ENCODE measurements around the gene DLEC1. TPM values are rescaled to one million over a fixed set of nuclear protein-coding genes. Genes with fewer than 3 reads are reported as not detected.
A peak's percentile ranks its signal among the peaks of the same experiment; 100 is the strongest.

Gene DLEC1
- total and polyA plus RNA-seq, 9 of the 15 experiments (the other 6 are each of a cell fraction or from before 2014, with no cell fraction given) = 0.07 to 0.08 TPM; not detected in 7

- TF ChIP-seq TEAD1 (CRISPR knock-in tag; IDR thresholded peaks at IDR 0.05) (peak in 1 of 2 experiments; percentile 14; a peak in 1 of 4 replicates), TAF1 (IDR thresholded peaks at IDR 0.05; ENCODE audit: control insufficient read depth, extremely low read depth, insufficient read depth, low read length, severe bottlenecking) (no peak), ZNF589 (CRISPR knock-in tag; IDR thresholded peaks at IDR 0.05; ENCODE audit: low read depth) (no peak), MYC (IDR thresholded peaks at IDR 0.05; ENCODE audit: low read depth, low read length) (no peak), MYC (CRISPR knock-in tag; IDR thresholded peaks at IDR 0.05; ENCODE audit: borderline replicate concordance, low read depth) (no peak), PML (IDR thresholded peaks at IDR 0.05; ENCODE audit: low read length) (no peak), RBBP5 (IDR thresholded peaks at IDR 0.05; ENCODE audit: borderline replicate concordance, insufficient read depth, low read length, poor library complexity, severe bottlenecking) (peak; percentile 64), ZNF639 (CRISPR knock-in tag; conservative IDR thresholded peaks at IDR 0.05 in 1 of 2, IDR thresholded peaks at IDR 0.05 in 1 of 2) (no peak), ILK (tag; IDR thresholded peaks at IDR 0.05; ENCODE audit: borderline replicate concordance, low read depth) (no peak), XRCC5 (IDR thresholded peaks at IDR 0.05; ENCODE audit: low read depth, low read length) (no peak), MTA3 (IDR thresholded peaks at IDR 0.05; ENCODE audit: borderline replicate concordance) (no peak), RHOXF2B (CRISPR knock-in tag; conservative IDR thresholded peaks at IDR 0.05) (no peak), SIN3A (IDR thresholded peaks at IDR 0.05; ENCODE audit: borderline replicate concordance in 2 of 2, control insufficient read depth in 1 of 2, low read depth in 2 of 2, low read length in 2 of 2) (peak in 1 of 2 experiments; percentile 50; a peak in 1 of 4 replicates), ZNF311 (CRISPR knock-in tag; IDR thresholded peaks at IDR 0.05) (0 out of 2 replicates have a peak, but pooled peaks have one; percentile 18), MXI1 (IDR thresholded peaks at IDR 0.05; ENCODE audit: low read depth, low read length) (no peak), HOMEZ (CRISPR knock-in tag; IDR thresholded peaks at IDR 0.05) (0 out of 2 replicates have a peak, but pooled peaks have one; percentile 34), SMARCE1 (IDR thresholded peaks at IDR 0.05) (0 out of 2 replicates have a peak, but pooled peaks have one; percentile 13), POLR3A (IDR thresholded peaks at IDR 0.05; ENCODE audit: borderline replicate concordance, extremely low read depth, insufficient read depth, insufficient read length) (no peak), SNAPC5 (CRISPR knock-in tag; IDR thresholded peaks at IDR 0.05) (no peak), NR1H2 (CRISPR knock-in tag; IDR thresholded peaks at IDR 0.05) (peak; percentile 84; the same call in 1 of the 2 replicates), HDAC1 (IDR thresholded peaks at IDR 0.05) (0 out of 4 replicates have a peak, but pooled peaks of 1 of the 2 experiments have one; percentile 12), KHSRP (IDR thresholded peaks at IDR 0.05) (no peak), NCOA6 (IDR thresholded peaks at IDR 0.05) (0 out of 2 replicates have a peak, but pooled peaks have one; percentile 60)
- TF ChIP-seq, protein P1, sequence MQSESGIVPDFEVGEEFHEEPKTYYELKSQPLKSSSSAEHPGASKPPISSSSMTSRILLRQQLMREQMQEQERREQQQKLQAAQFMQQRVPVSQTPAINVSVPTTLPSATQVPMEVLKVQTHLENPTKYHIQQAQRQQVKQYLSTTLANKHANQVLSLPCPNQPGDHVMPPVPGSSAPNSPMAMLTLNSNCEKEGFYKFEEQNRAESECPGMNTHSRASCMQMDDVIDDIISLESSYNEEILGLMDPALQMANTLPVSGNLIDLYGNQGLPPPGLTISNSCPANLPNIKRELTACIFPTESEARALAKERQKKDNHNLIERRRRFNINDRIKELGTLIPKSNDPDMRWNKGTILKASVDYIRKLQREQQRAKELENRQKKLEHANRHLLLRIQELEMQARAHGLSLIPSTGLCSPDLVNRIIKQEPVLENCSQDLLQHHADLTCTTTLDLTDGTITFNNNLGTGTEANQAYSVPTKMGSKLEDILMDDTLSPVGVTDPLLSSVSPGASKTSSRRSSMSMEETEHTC (IDR thresholded peaks at IDR 0.05) = no peak
Measured at GRCh38 chr3:38136393-38136776, 97.4 kb downstream of the DLEC1 start (continued).
